Measurements from ENCODE around the gene C2orf68.
"Not testable (repeated sequence)": the region's sequence is repeated elsewhere in the genome, so short reads cannot be mapped to it uniquely, and the experiment has no call there.

Gene C2orf68

GRCh38 chr2:85619617-85620016 lies 7.8 kb upstream of the C2orf68 start:
- POLR2A ChIA-PET (ENCODE audit: low non-redundant PET) = interaction anchor here (0.7 kb wide), 1 partner anchor 12 kb away, joined by 9 read pairs; no protein-coding TSS in a partner anchor
- TF ChIP-seq CTCF (conservative IDR thresholded peaks at IDR 0.05; ENCODE audit: low read depth) = no peak
- no peak for DNase-seq (ENCODE audit: low spot score)
- CTCF ChIA-PET = interaction anchor here (0.6 to 1.8 kb wide), 5 partner anchors 16 to 156 kb away, joined by 3 to 6 read pairs (median 5); no protein-coding TSS in a partner anchor
- H3K27ac ChIP-seq = peak overlapping the region; percentile 59

GRCh38 chr2:85617723-85618122 lies 5.9 kb upstream of the C2orf68 start:
- H3K27ac ChIP-seq = peak overlapping the region; percentile 59; the same call in 1 of the 2 replicates
- CTCF ChIA-PET = interaction anchor here (1.1 kb wide), 1 partner anchor 30 kb away, joined by 4 read pairs; no protein-coding TSS in a partner anchor
- POLR2A ChIA-PET (ENCODE audit: low non-redundant PET); DNase-seq (ENCODE audit: low spot score): not testable (repeated sequence)

GRCh38 chr2:85615413-85615728 lies 3.5 kb upstream of the C2orf68 start:
- ChIA-PET CTCF (interaction anchor here (0.6 to 1.6 kb wide), 2 partner anchors 22 to 601 kb away, joined by 3 to 4 read pairs; no protein-coding TSS in a partner anchor), POLR2A (ENCODE audit: low non-redundant PET) (interaction anchor here (0.7 kb wide), 1 partner anchor 18 kb away, joined by 3 read pairs; no protein-coding TSS in a partner anchor)
- no peak for DNase-seq (ENCODE audit: low spot score)
- peak overlapping the region; percentile 85 for H3K27ac ChIP-seq
- TF ChIP-seq CTCF (conservative IDR thresholded peaks at IDR 0.05; ENCODE audit: low read depth) = no peak

- CTCF ChIA-PET; POLR2A ChIA-PET (ENCODE audit: low non-redundant PET); DNase-seq (ENCODE audit: low spot score): not testable (repeated sequence)
- H3K27ac ChIP-seq = peak overlapping the region; percentile 85
These were observed 2.9 kb upstream of the C2orf68 start for GRCh38 chr2:85614757-85615156.

GRCh38 chr2:85613717-85614515 lies 2.0 kb upstream of the C2orf68 start:
- no peak for DNase-seq (ENCODE audit: low spot score)
- H3K27ac ChIP-seq = peak overlapping the region; percentile 53
- POLR2A ChIA-PET (ENCODE audit: low non-redundant PET) = no interaction called here
- no peak for TF ChIP-seq CTCF (conservative IDR thresholded peaks at IDR 0.05; ENCODE audit: low read depth)
- CTCF ChIA-PET = no interaction called here

- POLR2A ChIA-PET (ENCODE audit: low non-redundant PET) = interaction anchor here (0.6 to 0.8 kb wide), 4 partner anchors 9 to 525 kb away, joined by 3 to 5 read pairs (median 4); partner anchors contain the start of genes TMEM150A and VAMP8
- CTCF ChIA-PET = interaction anchor here (0.7 kb wide), 1 partner anchor 419 kb away, joined by 4 read pairs; no protein-coding TSS in a partner anchor
- no peak for TF ChIP-seq CTCF (conservative IDR thresholded peaks at IDR 0.05; ENCODE audit: low read depth)
- DNase-seq (ENCODE audit: low spot score) = peak; percentile 46
- peak overlapping the region; percentile 85 for H3K27ac ChIP-seq
These were observed 605 bp downstream of the C2orf68 start for GRCh38 chr2:85611217-85611704.

GRCh38 chr2:85607268-85608215 lies 4.3 kb downstream of the C2orf68 start:
- TF ChIP-seq CTCF (conservative IDR thresholded peaks at IDR 0.05; ENCODE audit: low read depth) = no peak
- H3K27ac ChIP-seq = no peak overlapping the region; the same call in 1 of the 2 replicates
- no peak for DNase-seq (ENCODE audit: low spot score)
- CTCF ChIA-PET = interaction anchor here (0.6 to 0.7 kb wide), 2 partner anchors 26 to 57 kb away, joined by 3 to 5 read pairs; no protein-coding TSS in a partner anchor
- POLR2A ChIA-PET (ENCODE audit: low non-redundant PET) = interaction anchor here (0.7 kb wide), 1 partner anchor 189 kb away, joined by 6 read pairs; no protein-coding TSS in a partner anchor
